Measurements from ENCODE around the gene HK3.

Gene HK3

DNA sequence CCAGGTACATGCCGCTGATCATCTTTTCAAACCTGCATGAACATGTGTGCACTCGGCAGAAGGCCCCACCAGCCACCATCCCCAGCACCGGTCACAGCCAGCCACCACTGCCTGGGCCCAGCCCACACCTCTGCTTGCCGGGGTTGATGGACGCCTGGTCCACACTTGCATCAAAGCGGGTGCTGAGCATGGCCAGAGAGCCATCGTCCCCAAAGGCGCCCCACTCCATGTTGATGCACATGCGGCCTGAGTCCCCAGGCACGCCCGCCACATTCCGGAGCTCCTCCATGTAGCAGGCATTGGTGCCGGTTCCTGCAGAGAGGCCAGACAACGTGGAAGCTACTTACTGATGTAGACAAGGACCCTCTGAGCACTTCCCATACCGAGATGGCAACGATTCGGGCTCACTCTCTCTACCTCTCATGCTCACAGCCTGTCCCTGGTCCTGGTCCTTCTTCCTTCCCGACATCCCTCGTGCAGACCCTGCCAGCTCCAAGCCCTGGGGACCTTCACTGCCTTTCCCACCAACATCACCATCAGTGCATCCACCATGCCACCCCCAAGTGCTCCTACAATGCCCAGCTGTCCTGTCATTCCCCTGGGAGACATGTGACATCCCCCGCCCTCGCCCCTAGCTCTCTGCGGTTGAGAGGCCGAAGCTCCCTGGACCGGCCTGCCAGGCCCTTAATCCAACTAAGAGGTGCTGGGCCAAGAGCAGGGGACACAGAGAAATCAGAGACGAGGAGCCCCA lies 17.2 kb downstream of the HK3 start:
- Histone ChIP-seq H3K27ac (ENCODE audit: low read depth, low read length) (no peak overlapping the region), H3K36me3 (ENCODE audit: control insufficient read depth, insufficient read depth, low read length) (no peaks in the 10 kb centered on the region), H3K27me3 (ENCODE audit: control insufficient read depth, insufficient read depth, low read length) (no peaks in the 10 kb centered on the region), H3K4me1 (ENCODE audit: control insufficient read depth, insufficient read depth, low read length) (no peaks in the 10 kb centered on the region), H3K9me3 (ENCODE audit: control insufficient read depth, insufficient read depth, low read length) (no peaks in the 10 kb centered on the region), H3K9ac (ENCODE audit: low read depth, low read length) (no peak overlapping the region), H3K4me3 (ENCODE audit: low read depth, low read length) (no peak overlapping the region)

DNA sequence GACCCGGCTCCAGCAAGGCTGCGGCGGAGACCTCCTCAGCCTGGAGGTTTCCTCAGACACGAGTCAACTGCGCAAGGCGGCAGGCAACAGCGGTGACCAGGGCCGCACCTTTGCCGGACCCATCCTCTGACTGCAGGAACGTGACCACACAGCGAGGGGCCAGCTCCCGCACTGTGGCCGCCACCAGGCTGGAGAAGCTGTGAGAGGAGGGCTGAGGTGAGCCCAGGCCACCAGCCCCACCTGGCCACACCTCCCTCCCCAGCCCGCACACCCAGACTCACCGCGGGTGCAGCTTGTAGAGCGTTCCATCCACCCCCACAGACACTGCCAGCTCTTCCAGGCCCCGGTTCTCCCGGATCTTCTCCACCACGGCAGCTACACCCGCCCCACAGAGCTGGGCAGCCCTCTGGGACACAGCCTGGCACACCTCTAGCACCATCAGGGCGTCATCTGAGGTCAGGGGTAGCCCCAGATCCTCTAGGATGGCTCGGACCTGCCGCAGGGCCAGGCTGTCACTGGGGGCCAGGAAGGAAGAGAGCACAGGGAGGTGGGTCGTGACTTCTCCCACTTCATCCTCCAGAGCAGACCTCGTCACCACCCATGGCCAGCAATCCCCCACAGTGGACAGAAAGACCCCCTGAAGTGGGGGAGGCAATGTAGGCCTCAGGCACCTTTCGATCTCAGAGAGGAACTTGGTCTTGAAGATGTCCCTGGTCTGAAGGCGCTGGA lies 18.0 kb downstream of the HK3 start:
- Histone ChIP-seq H3K27me3 (ENCODE audit: control insufficient read depth, insufficient read depth, low read length) (no peaks in the 10 kb centered on the region), H3K27ac (ENCODE audit: low read depth, low read length) (no peak overlapping the region), H3K4me1 (ENCODE audit: control insufficient read depth, insufficient read depth, low read length) (no peaks in the 10 kb centered on the region), H3K9ac (ENCODE audit: low read depth, low read length) (no peak overlapping the region), H3K4me3 (ENCODE audit: low read depth, low read length) (no peak overlapping the region), H3K9me3 (ENCODE audit: control insufficient read depth, insufficient read depth, low read length) (no peaks in the 10 kb centered on the region), H3K36me3 (ENCODE audit: control insufficient read depth, insufficient read depth, low read length) (no peaks in the 10 kb centered on the region)

- no peak overlapping the region for H3K27ac ChIP-seq (ENCODE audit: low read depth, low read length)
- no peak overlapping the region for H3K4me3 ChIP-seq (ENCODE audit: low read depth, low read length)
- H3K27me3 ChIP-seq (ENCODE audit: control insufficient read depth, insufficient read depth, low read length): no peaks in the 10 kb centered on the region
- H3K9ac ChIP-seq (ENCODE audit: low read depth, low read length): no peak overlapping the region
- no peaks in the 10 kb centered on the region for H3K4me1 ChIP-seq (ENCODE audit: control insufficient read depth, insufficient read depth, low read length)
- no peaks in the 10 kb centered on the region for H3K36me3 ChIP-seq (ENCODE audit: control insufficient read depth, insufficient read depth, low read length)
- H3K9me3 ChIP-seq (ENCODE audit: control insufficient read depth, insufficient read depth, low read length): no peaks in the 10 kb centered on the region
Measured at GRCh38 chr5:176880366-176881020, 18.7 kb downstream of the HK3 start.

- Histone ChIP-seq H3K27me3 (ENCODE audit: control insufficient read depth, insufficient read depth, low read length) (no peaks in the 10 kb centered on the region), H3K4me1 (ENCODE audit: control insufficient read depth, insufficient read depth, low read length) (no peaks in the 10 kb centered on the region), H3K27ac (ENCODE audit: low read depth, low read length) (no peak overlapping the region), H3K9me3 (ENCODE audit: control insufficient read depth, insufficient read depth, low read length) (no peaks in the 10 kb centered on the region), H3K36me3 (ENCODE audit: control insufficient read depth, insufficient read depth, low read length) (no peaks in the 10 kb centered on the region), H3K4me3 (ENCODE audit: low read depth, low read length) (no peak overlapping the region), H3K9ac (ENCODE audit: low read depth, low read length) (no peak overlapping the region)
Measured at GRCh38 chr5:176879663-176880361, 19.3 kb downstream of the HK3 start.

DNA sequence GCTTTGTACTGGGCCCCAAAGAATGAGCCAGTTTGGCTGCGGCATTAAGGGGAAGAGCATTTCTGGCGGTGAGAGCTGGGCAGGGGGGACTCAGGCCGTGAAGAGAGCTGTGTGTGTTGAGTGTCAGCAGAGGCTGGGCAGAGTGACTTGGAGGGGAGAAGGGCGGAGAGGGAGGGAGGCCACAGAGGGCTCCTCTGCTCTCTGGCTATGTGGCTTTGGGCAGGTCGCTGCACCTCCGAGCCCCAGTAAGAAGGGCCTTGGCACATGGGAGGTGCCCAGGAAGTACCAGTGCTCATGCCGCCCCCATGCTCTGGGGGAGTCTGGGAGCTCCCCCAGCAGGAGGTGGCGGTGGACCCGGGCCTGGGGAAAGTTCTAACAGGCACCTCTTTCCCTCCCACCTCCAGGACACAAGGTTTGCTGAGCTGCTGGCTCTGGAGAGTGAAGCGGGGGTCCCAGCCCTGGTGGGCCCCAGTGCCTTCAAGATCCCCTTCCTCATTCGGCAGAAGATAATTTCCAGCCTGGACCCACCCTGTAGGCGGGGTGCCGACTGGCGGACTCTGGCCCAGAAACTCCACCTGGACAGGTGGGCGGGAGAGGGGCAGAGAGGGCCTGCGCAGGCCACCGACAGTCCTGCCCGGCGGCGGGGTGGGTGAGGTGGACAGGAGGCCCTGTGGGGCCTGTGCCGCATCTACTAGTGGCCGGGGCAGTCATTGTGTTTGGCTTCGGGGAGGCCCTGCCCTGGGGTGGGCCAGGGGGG lies 20.1 kb downstream of the HK3 start:
- Histone ChIP-seq H3K4me1 (ENCODE audit: control insufficient read depth, insufficient read depth, low read length) (no peaks in the 10 kb centered on the region), H3K27ac (ENCODE audit: low read depth, low read length) (no peak overlapping the region), H3K36me3 (ENCODE audit: control insufficient read depth, insufficient read depth, low read length) (no peaks in the 10 kb centered on the region), H3K9ac (ENCODE audit: low read depth, low read length) (no peak overlapping the region), H3K9me3 (ENCODE audit: control insufficient read depth, insufficient read depth, low read length) (no peaks in the 10 kb centered on the region), H3K27me3 (ENCODE audit: control insufficient read depth, insufficient read depth, low read length) (no peaks in the 10 kb centered on the region), H3K4me3 (ENCODE audit: low read depth, low read length) (no peak overlapping the region)

GRCh38 chr5:176878463-176878862 lies 20.7 kb downstream of the HK3 start:
- Histone ChIP-seq H3K4me3 (ENCODE audit: low read depth, low read length) (no peak overlapping the region), H3K9me3 (ENCODE audit: control insufficient read depth, insufficient read depth, low read length) (no peaks in the 10 kb centered on the region), H3K4me1 (ENCODE audit: control insufficient read depth, insufficient read depth, low read length) (no peaks in the 10 kb centered on the region), H3K9ac (ENCODE audit: low read depth, low read length) (no peak overlapping the region), H3K36me3 (ENCODE audit: control insufficient read depth, insufficient read depth, low read length) (no peaks in the 10 kb centered on the region), H3K27me3 (ENCODE audit: control insufficient read depth, insufficient read depth, low read length) (no peaks in the 10 kb centered on the region), H3K27ac (ENCODE audit: low read depth, low read length) (no peak overlapping the region)

DNA sequence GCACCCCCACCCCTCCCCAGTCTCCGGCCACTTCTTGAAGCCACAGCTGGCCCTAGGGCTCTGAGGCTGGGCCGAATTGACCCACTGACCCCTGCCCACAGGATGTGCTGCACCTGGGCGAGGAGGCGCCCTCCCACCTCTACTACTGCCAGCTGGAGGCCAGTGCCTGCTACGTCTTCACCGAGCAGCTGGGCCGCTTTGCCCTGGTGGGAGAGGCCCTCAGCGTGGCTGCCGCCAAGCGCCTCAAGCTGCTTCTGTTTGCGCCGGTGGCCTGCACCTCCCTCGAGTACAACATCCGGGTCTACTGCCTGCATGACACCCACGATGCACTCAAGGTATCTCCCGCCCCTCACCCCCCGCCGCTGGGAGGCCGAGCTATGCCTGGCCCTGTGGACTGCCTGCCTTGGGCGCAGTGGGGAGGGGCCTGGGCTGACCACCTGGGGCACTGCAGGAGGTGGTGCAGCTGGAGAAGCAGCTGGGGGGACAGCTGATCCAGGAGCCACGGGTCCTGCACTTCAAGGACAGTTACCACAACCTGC lies 21.3 kb downstream of the HK3 start:
- H3K9me3 ChIP-seq (ENCODE audit: control insufficient read depth, insufficient read depth, low read length): no peaks in the 10 kb centered on the region
- no peak overlapping the region for H3K4me3 ChIP-seq (ENCODE audit: low read depth, low read length)
- no peak overlapping the region for H3K9ac ChIP-seq (ENCODE audit: low read depth, low read length)
- no peak overlapping the region for H3K27ac ChIP-seq (ENCODE audit: low read depth, low read length)
- H3K27me3 ChIP-seq (ENCODE audit: control insufficient read depth, insufficient read depth, low read length): no peaks in the 10 kb centered on the region
- H3K36me3 ChIP-seq (ENCODE audit: control insufficient read depth, insufficient read depth, low read length): no peaks in the 10 kb centered on the region
- H3K4me1 ChIP-seq (ENCODE audit: control insufficient read depth, insufficient read depth, low read length): no peaks in the 10 kb centered on the region

GRCh38 chr5:176876506-176877431 lies 22.4 kb downstream of the HK3 start:
- no peaks in the 10 kb centered on the region for H3K36me3 ChIP-seq (ENCODE audit: control insufficient read depth, insufficient read depth, low read length)
- no peak overlapping the region for H3K27ac ChIP-seq (ENCODE audit: low read depth, low read length)
- no peaks in the 10 kb centered on the region for H3K9me3 ChIP-seq (ENCODE audit: control insufficient read depth, insufficient read depth, low read length)
- no peaks in the 10 kb centered on the region for H3K4me1 ChIP-seq (ENCODE audit: control insufficient read depth, insufficient read depth, low read length)
- H3K4me3 ChIP-seq (ENCODE audit: low read depth, low read length): no peak overlapping the region
- no peaks in the 10 kb centered on the region for H3K27me3 ChIP-seq (ENCODE audit: control insufficient read depth, insufficient read depth, low read length)
- no peak overlapping the region for H3K9ac ChIP-seq (ENCODE audit: low read depth, low read length)

DNA sequence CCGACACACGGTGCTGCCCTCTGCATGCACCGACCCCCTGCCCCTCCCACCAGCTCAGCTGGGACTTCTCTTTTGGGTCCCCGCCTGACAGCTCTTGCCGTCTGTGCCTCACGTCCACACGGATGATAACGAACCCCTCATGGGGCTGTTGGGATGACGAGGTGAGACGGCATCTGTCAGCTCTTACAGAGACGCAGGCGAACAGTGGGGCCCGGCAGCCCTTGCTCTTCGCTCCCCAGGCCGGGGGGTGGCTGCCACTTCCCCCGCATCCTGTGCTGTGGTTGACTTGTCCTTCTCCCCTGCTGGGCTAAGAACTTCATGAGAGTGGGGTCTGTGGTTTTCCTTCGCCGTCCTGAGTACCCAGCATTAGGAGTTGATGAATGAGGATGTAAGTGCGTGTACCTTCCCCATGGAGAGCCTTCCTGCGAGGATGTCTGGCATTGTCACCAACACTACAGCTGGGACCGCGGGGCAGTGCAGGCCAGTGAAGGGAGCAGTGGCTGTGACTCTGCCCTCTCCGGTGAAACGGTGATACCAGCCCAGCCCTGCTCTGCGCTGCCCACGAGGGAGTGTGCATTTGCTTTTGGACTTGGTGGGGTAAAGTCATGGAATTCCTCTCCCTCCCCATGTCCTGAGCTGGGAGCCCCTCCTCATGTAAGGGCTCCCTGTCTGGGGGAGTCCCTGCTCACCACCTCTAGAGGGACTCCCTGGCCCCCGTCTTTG lies 23.2 kb downstream of the HK3 start:
- H3K36me3 ChIP-seq (ENCODE audit: control insufficient read depth, insufficient read depth, low read length): no peaks in the 10 kb centered on the region
- no peaks in the 10 kb centered on the region for H3K27me3 ChIP-seq (ENCODE audit: control insufficient read depth, insufficient read depth, low read length)
- H3K27ac ChIP-seq (ENCODE audit: low read depth, low read length): no peak overlapping the region
- no peaks in the 10 kb centered on the region for H3K9me3 ChIP-seq (ENCODE audit: control insufficient read depth, insufficient read depth, low read length)
- no peak overlapping the region for H3K9ac ChIP-seq (ENCODE audit: low read depth, low read length)
- H3K4me3 ChIP-seq (ENCODE audit: low read depth, low read length): no peak overlapping the region
- no peaks in the 10 kb centered on the region for H3K4me1 ChIP-seq (ENCODE audit: control insufficient read depth, insufficient read depth, low read length)
